Endothelial cell of umbilical vein (primary cell): ENCODE results near the gene PWP1. TPM values are rescaled to one million over a fixed set of nuclear protein-coding genes. Genes with fewer than 3 reads are reported as not detected.

ENCODE experiments used
- BruUV-seq: library from RNA; stranded (reverse); fragments of 400-500 nt; replicated peaks from 2 replicates; lab custom pipeline; 2021; lab: Mats Ljungman, UMichigan
- CTCF ChIA-PET: fragments of 300-600, 350-600 bp; sonication (Branson Sonifier 250); formaldehyde crosslinking; loops from one replicate; lab custom pipeline; 2021; ENCODE audit warnings: antibody characterized with exemption, inconsistent platforms; lab: Charles Lee
- POLR2A ChIA-PET: fragments of 300-600, 350-600 bp; sonication (Branson Sonifier 250); formaldehyde crosslinking; loops from one replicate; lab custom pipeline; 2021; ENCODE audit warnings: antibody characterized with exemption, inconsistent platforms; lab: Charles Lee
- DNase-seq: peaks from one replicate; pipeline ENCODE4 v3.0.0-alpha.2; 2011; ENCODE audit warnings: low read depth, low spot score
- FAIRE-seq: peaks from 2 replicates; lab custom pipeline; 2011; peaks lifted over from hg19 to GRCh38; lab: Jason Lieb, UNC
- H2AFZ ChIP-seq: 2 replicates; pipeline ENCODE4 v1.6.0; 2012; ENCODE audit warnings: low read depth, low read length, control low read depth, inconsistent platforms
- H3K27ac ChIP-seq: 2 replicates; pipeline ENCODE4 v1.5.1; 2011; ENCODE audit warnings: low read depth, mild to moderate bottlenecking, control low read depth, low read length, moderate library complexity; ENCODE audit not compliant: insufficient read depth
- H3K27me3 ChIP-seq, 2 experiments: 2 replicates each; pipeline versions ENCODE4 v1.6.0 to v1.6.1; 2011; ENCODE audit warnings: low read length in 2 of 2, mixed read lengths in 1 of 2; ENCODE audit not compliant: control insufficient read depth in 2 of 2, insufficient read depth in 2 of 2
- H3K36me3 ChIP-seq, 2 experiments: 2 replicates in 1 of 2; 3 replicates in 1 of 2; pipeline ENCODE4 v1.5.1; 2011; ENCODE audit warnings: low read length in 2 of 2, mild to moderate bottlenecking in 1 of 2, moderate library complexity in 1 of 2; ENCODE audit not compliant: control insufficient read depth in 2 of 2, insufficient read depth in 2 of 2; ENCODE audit errors: extremely low read depth in 1 of 2
- H3K4me1 ChIP-seq: 3 replicates; pipeline ENCODE4 v1.5.1; 2011; ENCODE audit warnings: mild to moderate bottlenecking, low read length; ENCODE audit not compliant: control insufficient read depth, insufficient read depth; ENCODE audit errors: extremely low read depth
- H3K4me2 ChIP-seq: 2 replicates; pipeline ENCODE4 v1.6.1; 2011; ENCODE audit warnings: low read length, control low read depth, mixed read lengths; ENCODE audit not compliant: insufficient read depth
- H3K4me3 ChIP-seq, 3 experiments: fragments of 200-600 bp in 1 of 3; sonication (generic), shearing (Covaris generic) in 1 of 3; replicated peaks in 1 of 3; 2 replicates each; pipeline ENCODE4 v1.5.1; 2011 to 2016; ENCODE audit warnings: control low read depth in 3 of 3, low read length in 3 of 3, mild to moderate bottlenecking in 2 of 3, inconsistent platforms in 1 of 3, low read depth in 1 of 3, moderate library complexity in 1 of 3; ENCODE audit not compliant: insufficient read depth in 1 of 3
- H3K79me2 ChIP-seq: 2 replicates; pipeline ENCODE4 v1.6.0; 2012; ENCODE audit warnings: low read length, inconsistent platforms; ENCODE audit not compliant: control insufficient read depth, insufficient read depth
- H3K9ac ChIP-seq: replicated peaks from 2 replicates; pipeline ENCODE3; 2011; ENCODE audit warnings: low read length, control low read depth; ENCODE audit not compliant: insufficient read depth; ENCODE audit errors: extremely low read depth
- H3K9me1 ChIP-seq: replicated peaks from 3 replicates; pipeline ENCODE4 v1.6.0; 2011; ENCODE audit warnings: mild to moderate bottlenecking, low read length; ENCODE audit not compliant: control insufficient read depth, insufficient read depth; ENCODE audit errors: extremely low read depth
- H3K9me3 ChIP-seq: replicated peaks from 2 replicates; pipeline ENCODE4 v1.5.1; 2012; ENCODE audit warnings: low read length, inconsistent platforms; ENCODE audit not compliant: control insufficient read depth, insufficient read depth
- H4K20me1 ChIP-seq: replicated peaks from 2 replicates; pipeline ENCODE3; 2011; ENCODE audit warnings: mild to moderate bottlenecking, low read length; ENCODE audit not compliant: control insufficient read depth, insufficient read depth; ENCODE audit errors: extremely low read depth
- EZH2 ChIP-seq: IDR thresholded peaks from 2 replicates; pipeline ENCODE4 v1.6.1; 2012; ENCODE audit warnings: borderline replicate concordance, low read depth, mild to moderate bottlenecking, moderate library complexity, low read length, inconsistent platforms; ENCODE audit not compliant: severe bottlenecking
- FOS ChIP-seq: IDR thresholded peaks from 2 replicates; pipeline ENCODE4 v1.6.1; 2011; ENCODE audit warnings: mild to moderate bottlenecking, low read length, moderate library complexity, borderline replicate concordance; ENCODE audit not compliant: insufficient read depth
- GATA2 ChIP-seq: IDR thresholded peaks from 2 replicates; pipeline ENCODE4 v1.7.0; 2011; ENCODE audit warnings: low read depth, mild to moderate bottlenecking, moderate library complexity, mixed read lengths, low read length; ENCODE audit not compliant: insufficient read length, insufficient read depth
- JUN ChIP-seq: IDR thresholded peaks from 2 replicates; pipeline ENCODE4 v1.6.1; 2011; ENCODE audit warnings: borderline replicate concordance, low read depth; ENCODE audit not compliant: insufficient read length, insufficient read depth
- MYC ChIP-seq: IDR thresholded peaks from one replicate; pipeline ENCODE4 v1.6.1; 2011; ENCODE audit warnings: mild to moderate bottlenecking, low read depth, low read length
- POLR2A ChIP-seq: IDR thresholded peaks from 2 replicates; pipeline ENCODE4 v1.6.1; 2012; ENCODE audit warnings: low read depth, mild to moderate bottlenecking, control low read depth, low read length
- POLR2AphosphoS5 ChIP-seq: IDR thresholded peaks from 2 replicates; pipeline ENCODE4 v1.6.1; 2012; ENCODE audit warnings: low read depth, mild to moderate bottlenecking, control low read depth, low read length, moderate library complexity; ENCODE audit not compliant: insufficient read depth
- dilution Hi-C: fragments of 300-500 bp; cut with MboI; formaldehyde crosslinking; loops from one replicate; pipeline ENCODE4 v1.15.0; 2019; ENCODE audit warnings: low sequenced_read_pairs; ENCODE audit not compliant: extremely low pct_ligation_motif_present
- intact Hi-C: fragments of 100-400 bp; cut with micrococcal nuclease; formaldehyde crosslinking; loops from one replicate; pipeline ENCODE4 v1.10.0; 2022
- polyA plus RNA-seq, 4 experiments: library from polyadenylated mRNA; depleted of rRNA in 3 of 4; stranded (reverse) in 3 of 4; unstranded in 1 of 4; fragments of >200 nt; gene quantifications; 2 replicates each; pipeline versions ENCODE4 v1.2.1 to v1.2.3, GENCODE V29; 2011 to 2012; ENCODE audit warnings: missing spikeins in 1 of 4
- total RNA-seq: library from RNA; stranded (reverse); gene quantifications from 2 replicates; pipeline ENCODE4 v1.2.3, GENCODE V29; 2021
- TF ChIP-seq, protein P1 (sequence below): IDR thresholded peaks from 2 replicates; pipeline ENCODE4 v1.6.1; 2011; ENCODE audit not compliant: insufficient read depth, insufficient read length
- TF ChIP-seq, protein P2 (sequence below), 2 donors: IDR thresholded peaks; 1 replicate in 1 of 2; 2 replicates in 1 of 2; pipeline ENCODE4 v1.5.1; 2011; ENCODE audit warnings: low read length in 2 of 2, mild to moderate bottlenecking in 2 of 2, moderate library complexity in 2 of 2, control low read depth in 1 of 2, inconsistent platforms in 1 of 2, low read depth in 1 of 2; ENCODE audit not compliant: insufficient read depth in 1 of 2; ENCODE audit errors: extremely low read depth in 1 of 2

Gene PWP1
- total and polyA plus RNA-seq, 2 donors (not counting 3 experiments of a cell fraction or from before 2014, with no cell fraction given), result 70.8 to 154 TPM

DNA sequence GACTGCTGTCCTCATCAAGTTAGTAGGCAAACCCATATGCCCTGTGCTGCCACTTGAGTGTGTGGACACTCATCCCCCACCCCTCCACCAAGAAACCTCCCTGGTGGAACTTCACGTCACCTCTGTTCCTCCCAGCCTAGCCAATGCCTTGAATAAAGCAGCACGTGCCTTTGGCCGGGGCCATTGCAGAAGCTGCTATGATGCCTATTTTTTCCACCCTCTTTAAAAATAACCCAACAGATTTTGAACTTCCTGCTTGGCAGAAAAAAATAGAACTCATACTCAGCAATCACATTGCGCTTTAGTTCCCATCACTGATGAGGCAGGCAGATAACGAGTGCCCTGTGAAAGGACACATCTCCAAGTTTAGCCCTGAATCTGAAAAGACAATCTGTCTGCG, 23.1 kb upstream of the PWP1 start:
- TF ChIP-seq POLR2A (no peak), GATA2 (no peak), EZH2 (no peak), POLR2AphosphoS5 (no peak), JUN (no peak), MYC (no peak), FOS (no peak)
- TF ChIP-seq, protein P1, sequence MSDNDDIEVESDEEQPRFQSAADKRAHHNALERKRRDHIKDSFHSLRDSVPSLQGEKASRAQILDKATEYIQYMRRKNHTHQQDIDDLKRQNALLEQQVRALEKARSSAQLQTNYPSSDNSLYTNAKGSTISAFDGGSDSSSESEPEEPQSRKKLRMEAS, result no peak
- TF ChIP-seq, protein P2, sequence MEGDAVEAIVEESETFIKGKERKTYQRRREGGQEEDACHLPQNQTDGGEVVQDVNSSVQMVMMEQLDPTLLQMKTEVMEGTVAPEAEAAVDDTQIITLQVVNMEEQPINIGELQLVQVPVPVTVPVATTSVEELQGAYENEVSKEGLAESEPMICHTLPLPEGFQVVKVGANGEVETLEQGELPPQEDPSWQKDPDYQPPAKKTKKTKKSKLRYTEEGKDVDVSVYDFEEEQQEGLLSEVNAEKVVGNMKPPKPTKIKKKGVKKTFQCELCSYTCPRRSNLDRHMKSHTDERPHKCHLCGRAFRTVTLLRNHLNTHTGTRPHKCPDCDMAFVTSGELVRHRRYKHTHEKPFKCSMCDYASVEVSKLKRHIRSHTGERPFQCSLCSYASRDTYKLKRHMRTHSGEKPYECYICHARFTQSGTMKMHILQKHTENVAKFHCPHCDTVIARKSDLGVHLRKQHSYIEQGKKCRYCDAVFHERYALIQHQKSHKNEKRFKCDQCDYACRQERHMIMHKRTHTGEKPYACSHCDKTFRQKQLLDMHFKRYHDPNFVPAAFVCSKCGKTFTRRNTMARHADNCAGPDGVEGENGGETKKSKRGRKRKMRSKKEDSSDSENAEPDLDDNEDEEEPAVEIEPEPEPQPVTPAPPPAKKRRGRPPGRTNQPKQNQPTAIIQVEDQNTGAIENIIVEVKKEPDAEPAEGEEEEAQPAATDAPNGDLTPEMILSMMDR (IDR thresholded peaks at IDR 0.05; ENCODE audit: extremely low read depth in 1 of 2, insufficient read depth in 1 of 2, low read depth in 1 of 2, low read length in 2 of 2), result no peak
- H4K20me1 ChIP-seq, result no peaks in the 10 kb centered on the region
- intact Hi-C loops, result no loop called here
- no peaks in the 10 kb centered on the region for H3K9me1 ChIP-seq
- H3K27ac ChIP-seq, result no peak overlapping the region
- dilution Hi-C loops, result no loop called here
- FAIRE-seq (no peak), DNase-seq (no peak)
- no peaks in the 10 kb centered on the region for H3K36me3 ChIP-seq
- no TSS peak for BruUV-seq
- no peak overlapping the region for H2AFZ ChIP-seq
- no peak overlapping the region for H3K4me2 ChIP-seq
- no peak overlapping the region for H3K9ac ChIP-seq
- CTCF ChIA-PET, result interaction anchor here (1.5 to 2.9 kb wide), 2 partner anchors 9 to 14 kb away, joined by 5 to 16 read pairs; no protein-coding TSS in a partner anchor
- H3K27me3 ChIP-seq, result no peaks in the 10 kb centered on the region
- POLR2A ChIA-PET, result no interaction called here
- H3K4me1 ChIP-seq, result peaks cover 4% of the 10 kb centered on the region
- H3K9me3 ChIP-seq, result no peaks in the 10 kb centered on the region
- no peaks in the 10 kb centered on the region for H3K79me2 ChIP-seq
- no peak overlapping the region for H3K4me3 ChIP-seq
